NCI-H460 (cell line): ENCODE measurements around the gene TRERF1. TPM values are rescaled to one million over a fixed set of nuclear protein-coding genes. Genes with fewer than 3 reads are reported as not detected.
"Not testable (repeated sequence)": the region's sequence is repeated elsewhere in the genome, so short reads cannot be mapped to it uniquely, and the experiment has no call there.

Experiments
- DNase-seq: peaks from one replicate; pipeline ENCODE4 v3.0.0-alpha.2; 2016; ENCODE audit warnings: low read depth; ENCODE audit errors: extremely low read depth
- total RNA-seq: library from RNA; depleted of rRNA; stranded (reverse); fragments of >200 nt; shearing (Covaris generic); gene quantifications from 2 replicates; pipeline ENCODE4 v1.2.3, GENCODE V29; 2014

Gene TRERF1
- total RNA-seq, 1 experiment from 2014 or later = 2.1 TPM

- DNase-seq = no peak
Observed at GRCh38 chr6:42204768-42205282, 246.9 kb downstream of the TRERF1 start.

GRCh38 chr6:42203183-42203582 is 248.5 kb downstream of the TRERF1 start:
- DNase-seq = no peak

GRCh38 chr6:42202131-42202915 is 249.4 kb downstream of the TRERF1 start:
- DNase-seq = not testable (repeated sequence)

- DNase-seq = no peak
Observed at GRCh38 chr6:42201382-42201781, 250.3 kb downstream of the TRERF1 start.

GRCh38 chr6:42200035-42200434 is 251.7 kb downstream of the TRERF1 start:
- no peak for DNase-seq

- DNase-seq = no peak
Observed at GRCh38 chr6:42199106-42199981, 252.4 kb downstream of the TRERF1 start.

GRCh38 chr6:42197555-42198362 is 254.0 kb downstream of the TRERF1 start:
- DNase-seq = no peak

GRCh38 chr6:42195415-42195814 is 256.3 kb downstream of the TRERF1 start:
- DNase-seq = no peak

- no peak for DNase-seq
Observed at GRCh38 chr6:42194056-42194455, 257.7 kb downstream of the TRERF1 start.

- DNase-seq = no peak
Observed at GRCh38 chr6:42193491-42193894, 258.2 kb downstream of the TRERF1 start.

- not testable (repeated sequence) for DNase-seq
Observed at GRCh38 chr6:42192385-42192784, 259.3 kb downstream of the TRERF1 start.

- no peak for DNase-seq
Observed at GRCh38 chr6:42190554-42191183, 261.1 kb downstream of the TRERF1 start.

GRCh38 chr6:42188406-42188805 is 263.3 kb downstream of the TRERF1 start:
- DNase-seq = no peak

- no peak for DNase-seq
Observed at GRCh38 chr6:42185597-42185996, 266.1 kb downstream of the TRERF1 start.

GRCh38 chr6:42184475-42184874 is 267.3 kb downstream of the TRERF1 start:
- no peak for DNase-seq

GRCh38 chr6:42182101-42182500 is 269.6 kb downstream of the TRERF1 start:
- no peak for DNase-seq

- no peak for DNase-seq
Observed at GRCh38 chr6:42179945-42180313, 271.8 kb downstream of the TRERF1 start.

GRCh38 chr6:42179261-42179944 is 272.3 kb downstream of the TRERF1 start:
- DNase-seq = no peak

GRCh38 chr6:42177514-42178364 is 274.0 kb downstream of the TRERF1 start:
- DNase-seq = no peak
